Adrenal gland (tissue), 12 donors: ENCODE data around the gene DCXR. TPM values are rescaled to one million over a fixed set of nuclear protein-coding genes. Genes with fewer than 3 reads are reported as not detected.
A peak's percentile ranks its signal among the peaks of the same experiment; 100 is the strongest.

Experiments used
- DNase-seq, 7 donors: peaks; one replicate each; pipeline ENCODE4 v3.0.0-alpha.2; 2019 to 2020
- H3K27ac ChIP-seq, 5 donors: fragments of 200-600 bp; sonication (generic) in 4 of 5; 1 replicate in 3 of 5; 2 replicates in 2 of 5; pipeline versions ENCODE4 v1.5.1 to v1.8.0; 2016 to 2020; ENCODE audit warnings: mild to moderate bottlenecking in 1 of 5
- H3K27me3 ChIP-seq: fragments of 200-600 bp; 2 replicates; pipeline ENCODE4 v1.8.0; 2021
- H3K36me3 ChIP-seq, 2 donors: fragments of 200-600 bp; replicated peaks in 1 of 2; 1 replicate in 1 of 2; 2 replicates in 1 of 2; pipeline versions ENCODE4 v1.5.1 to v1.8.0; 2018 to 2022
- H3K4me1 ChIP-seq, 2 donors: fragments of 200-600 bp; replicated peaks in 1 of 2; 1 replicate in 1 of 2; 2 replicates in 1 of 2; pipeline versions ENCODE4 v1.5.1 to v1.8.0; 2018 to 2021
- H3K4me3 ChIP-seq, 4 donors: fragments of 200-600 bp; sonication (generic) in 3 of 4; one replicate each; pipeline ENCODE4 v1.5.1; 2016 to 2018
- H3K9me3 ChIP-seq, 3 donors: fragments of 200-600 bp; sonication (generic) in 1 of 3; replicated peaks in 1 of 3; 1 replicate in 2 of 3; 2 replicates in 1 of 3; pipeline versions ENCODE4 v1.5.1 to v1.8.0; 2016 to 2021
- CTCF ChIP-seq, 6 experiments: fragments of 450-650 bp in 4 of 6; fragments of 200-600 bp in 2 of 6; sonication (generic) in 1 of 6; IDR thresholded peaks; 1 replicate in 5 of 6; 2 replicates in 1 of 6; pipeline versions ENCODE4 v1.5.1 to v1.8.0; 2016 to 2021; ENCODE audit warnings: antibody characterized with exemption in 6 of 6, mild to moderate bottlenecking in 2 of 6, moderate library complexity in 1 of 6
- POLR2A ChIP-seq, 2 donors: fragments of 450-650 bp; IDR thresholded peaks; one replicate each; pipeline ENCODE4 v1.6.1; 2017; ENCODE audit warnings: antibody characterized with exemption in 2 of 2, mild to moderate bottlenecking in 2 of 2, moderate library complexity in 1 of 2
- WGBS, 4 donors: extraction: QIAGEN DNeasy Blood & Tissue Kit in 2 of 4; methylation state at CpG; one replicate each; pipeline versions ENCODE4 v1.1.5 to v1.1.7; 2013 to 2017; 5-methylcytosine and 5-hydroxymethylcytosine counted together
- intact Hi-C, 2 donors: fragments of 100-400 bp; cut with DNase I; formaldehyde crosslinking; loops; one replicate each; pipeline versions ENCODE4 v1.14.1 to v1.15.0; 2022 to 2023
- polyA plus RNA-seq, 3 donors: library from polyadenylated mRNA; stranded (reverse); fragments of 200-250 nt in 2 of 3; fragments of 350-450 nt in 1 of 3; fragmentation: Illumina TruSeq in 1 of 3; extraction: RNeasy Lipid Tissue Mini Kit (QIAGEN cat#74804) in 1 of 3; gene quantifications; one replicate each; pipeline ENCODE4 v1.2.3, GENCODE V29; 2013 to 2014
- total RNA-seq, 9 donors: library from RNA; depleted of rRNA in 4 of 9; stranded (reverse); fragments of >200 nt in 4 of 9; fragments of 120-200 nt in 1 of 9; fragmentation: NEBNext Ultra II Directional in 1 of 9; extraction: Animal tissue kit (Norgen Biotek cat#: 25700) in 1 of 9; gene quantifications; one replicate each; pipeline versions ENCODE4 v1.1.0 to v1.2.4, GENCODE V29; 2013 to 2023
- donor health status: healthy with polysubstance abuse.
- donor health status: Bipolar disorder and iron deficiency.
- donor health status: DM: yes; HTN: yes; CAD: no.
- donor health status: DM: no; HTN: no; CAD: no.
- donor health status: DM: no; HTN: no; CAD: no.
- donor health status: DM: yes; HTN: yes; CAD: no.

Gene DCXR
- total and polyA plus RNA-seq, 12 donors: 66.9 to 183 (median 104) TPM

- Histone ChIP-seq H3K9me3 (no peaks in the 10 kb centered on the region), H3K36me3 (no peaks in the 10 kb centered on the region), H3K27me3 (no peaks in the 10 kb centered on the region), H3K4me1 (peaks cover 4 to 12% of the 10 kb centered on the region in 2 donors), H3K4me3 (no peak overlapping the region), H3K27ac (peak overlapping the region in 2 of 5 donors; percentile 54 to 86)
- TF ChIP-seq CTCF (IDR thresholded peaks at IDR 0.05): no peak
- no peak for TF ChIP-seq POLR2A (IDR thresholded peaks at IDR 0.05)
- no peak for DNase-seq
- 86 to 95% (median 92%) methylated on average over 18 to 41 of the region's 41 CpGs for WGBS, 4 donors
- intact Hi-C loops: no loop called here
Measured at GRCh38 chr17:82004517-82005455, 32.7 kb downstream of the DCXR start.

GRCh38 chr17:82003411-82004381, 33.8 kb downstream of the DCXR start:
- intact Hi-C loops: no loop called here
- DNase-seq: peak; percentile 61 to 90 (median 88)
- H3K4me3 ChIP-seq: no peak overlapping the region
- no peaks in the 10 kb centered on the region for H3K9me3 ChIP-seq
- peak overlapping the region in 4 of 5 donors; percentile 37 to 86 (median 60) for H3K27ac ChIP-seq
- 52 to 67% (median 57%) methylated on average over 15 to 53 of the region's 53 CpGs for WGBS, 4 donors
- no peaks in the 10 kb centered on the region for H3K27me3 ChIP-seq
- H3K4me1 ChIP-seq: peaks cover 4 to 12% of the 10 kb centered on the region in 2 donors
- no peaks in the 10 kb centered on the region for H3K36me3 ChIP-seq
- no peak for TF ChIP-seq CTCF (IDR thresholded peaks at IDR 0.05)
- TF ChIP-seq POLR2A (IDR thresholded peaks at IDR 0.05): no peak

GRCh38 chr17:82001571-82002056, 35.9 kb downstream of the DCXR start:
- no peaks in the 10 kb centered on the region for H3K36me3 ChIP-seq
- WGBS, 4 donors: 85 to 90% (median 88%) methylated on average over 10 to 17 of the region's 17 CpGs
- intact Hi-C loops: no loop called here
- H3K27me3 ChIP-seq: no peaks in the 10 kb centered on the region
- no peak for TF ChIP-seq POLR2A (IDR thresholded peaks at IDR 0.05)
- TF ChIP-seq CTCF (IDR thresholded peaks at IDR 0.05): no peak
- H3K4me1 ChIP-seq: peaks cover 4 to 12% of the 10 kb centered on the region in 2 donors
- H3K9me3 ChIP-seq: no peaks in the 10 kb centered on the region
- DNase-seq: no peak
- H3K27ac ChIP-seq: no peak overlapping the region
- H3K4me3 ChIP-seq: no peak overlapping the region
